Sciatic nerve (tissue), 2 donors: ENCODE data around the gene PRG3. TPM values are rescaled to one million over a fixed set of nuclear protein-coding genes. Genes with fewer than 3 reads are reported as not detected.

Source experiments
- ATAC-seq: fragments of 200-7000 bp; cut with Tn5 transposase; one replicate; pipeline ENCODE4 v1.9.1; 2020; ENCODE audit warnings: mild to moderate bottlenecking, moderate library complexity
- DNase-seq: peaks from one replicate; pipeline ENCODE4 v3.0.0-alpha.2; 2020; ENCODE audit warnings: low spot score
- intact Hi-C: fragments of 100-400 bp; cut with DNase I; formaldehyde crosslinking; loops from one replicate; pipeline ENCODE4 v1.14.2; 2022
- total RNA-seq: library from RNA; stranded (reverse); fragmentation: NEBNext Ultra II Directional; extraction: Animal tissue kit (Norgen Biotek cat#: 25700); gene quantifications from one replicate; pipeline ENCODE4 v1.2.1, GENCODE V29; 2021
- donor health status: DM: no; HTN: no; CAD: no.
- donor health status: DM: no; HTN: no; CAD: no.

Gene PRG3
- total RNA-seq, 1 donor from 2014 or later, result not detected

GRCh38 chr11:57392763-57393105 is 11.8 kb upstream of the PRG3 start:
- ATAC-seq (no peak), DNase-seq (no peak)
- intact Hi-C loops, result no loop called here

DNA sequence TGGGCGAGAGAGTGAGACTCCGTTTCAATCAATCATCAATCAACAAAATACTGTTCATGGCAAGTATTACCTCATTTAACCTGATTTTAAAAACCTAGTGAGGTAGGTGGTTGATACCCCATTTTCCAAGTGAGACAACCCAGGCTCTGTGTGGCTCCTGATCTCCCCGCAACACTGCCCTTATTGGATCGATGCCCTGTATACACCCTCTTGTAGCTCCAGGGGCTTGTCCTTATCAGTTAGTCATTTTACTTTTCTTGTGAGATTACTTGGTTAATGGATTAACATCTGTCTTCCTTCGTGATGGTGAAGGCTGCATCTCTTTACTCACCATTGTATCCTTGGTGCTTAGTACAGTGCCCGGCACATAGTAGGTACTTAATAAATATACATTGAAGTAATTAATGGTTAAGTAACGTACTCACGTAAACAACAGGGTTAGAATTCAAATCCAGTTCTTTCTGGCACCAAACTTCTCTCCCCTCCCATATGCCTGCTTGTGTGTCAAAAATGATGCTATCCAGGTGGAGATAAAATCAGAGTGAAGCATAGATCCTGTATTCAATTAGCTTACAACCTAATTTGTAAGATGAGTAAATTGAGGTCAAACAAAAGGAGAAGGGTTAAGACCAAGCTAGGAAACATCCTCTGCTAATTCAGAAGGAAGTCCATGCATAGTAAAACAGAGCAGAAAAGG is 11.3 kb upstream of the PRG3 start:
- ATAC-seq, result no peak

DNA sequence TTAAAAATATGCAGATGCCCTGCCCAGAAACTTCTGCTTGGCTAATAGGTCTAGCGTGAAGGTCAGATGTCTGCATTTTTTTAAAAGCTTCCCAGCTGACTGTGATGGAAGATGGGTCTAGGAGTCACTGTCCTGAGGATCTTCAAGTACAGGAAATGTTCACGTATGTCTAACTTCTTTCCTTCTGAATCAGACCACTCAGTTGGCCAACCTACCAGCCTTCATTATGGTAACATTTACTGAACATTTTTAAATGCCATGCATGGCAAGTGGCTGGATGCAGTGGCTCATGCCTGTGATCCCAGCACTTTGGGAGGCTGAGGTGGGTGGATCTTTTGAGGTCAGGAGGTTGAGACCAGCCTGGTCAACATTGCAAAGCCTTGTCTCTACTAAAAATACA is 10.6 kb upstream of the PRG3 start:
- intact Hi-C loops, result no loop called here
- no peak for ATAC-seq
- no peak for DNase-seq

More for the DNA sequence above, 11.3 kb upstream of the PRG3 start:
- intact Hi-C loops, result no loop called here
- no peak for DNase-seq

- ATAC-seq, result no peak
- intact Hi-C loops, result no loop called here
- no peak for DNase-seq
These were observed 10.2 kb upstream of the PRG3 start for GRCh38 chr11:57391111-57391510.

- intact Hi-C loops, result no loop called here
- ATAC-seq (no peak), DNase-seq (no peak)
These were observed 9.6 kb upstream of the PRG3 start, which contains the start of gene PRG2 for GRCh38 chr11:57390535-57390934. Gene PRG2, minus strand, starts transcription at chr11:57390650. Its CDS starts 706 bp downstream, at chr11:57389944.

GRCh38 chr11:57387289-57388030 is 6.5 kb upstream of the PRG3 start:
- no peak for DNase-seq
- intact Hi-C loops, result no loop called here
- ATAC-seq, result peak; percentile 67

DNA sequence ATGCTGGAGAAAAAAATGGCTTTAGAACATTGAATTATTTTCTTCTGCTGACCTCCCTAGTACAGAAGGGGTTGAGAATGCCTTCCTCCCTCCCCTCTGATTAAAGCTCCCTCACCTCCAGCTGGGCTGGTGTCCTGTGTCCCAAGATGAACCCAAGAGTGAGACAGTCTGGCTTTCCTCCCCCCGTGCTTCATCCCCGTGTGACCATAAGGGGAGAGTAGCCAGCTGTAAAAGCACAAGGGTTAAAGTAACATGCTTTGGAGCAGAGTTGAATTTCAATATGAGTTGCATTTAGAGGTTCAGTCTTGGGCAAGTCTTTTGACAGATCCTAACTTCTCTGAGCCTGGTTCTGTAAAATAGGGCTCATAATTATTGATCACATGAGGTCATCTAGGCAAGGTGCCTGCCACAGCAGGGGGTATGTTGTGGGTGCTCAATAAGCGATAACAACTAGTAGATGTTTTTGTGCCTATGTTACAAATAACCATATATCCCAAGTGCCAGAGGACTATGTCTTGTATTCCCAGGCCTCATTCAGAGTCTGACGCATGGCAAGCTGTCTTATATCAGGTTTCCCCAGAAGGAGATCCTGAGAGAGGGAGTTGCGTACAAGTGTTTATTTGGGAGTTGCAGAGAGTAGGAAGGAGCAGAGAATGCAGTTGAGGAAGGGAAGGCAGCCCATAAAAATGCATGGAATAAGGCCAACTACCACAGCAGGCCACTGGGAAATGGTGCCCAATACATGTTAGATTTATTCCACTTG is 5.4 kb upstream of the PRG3 start:
- ATAC-seq (no peak), DNase-seq (no peak)
- intact Hi-C loops, result no loop called here

DNA sequence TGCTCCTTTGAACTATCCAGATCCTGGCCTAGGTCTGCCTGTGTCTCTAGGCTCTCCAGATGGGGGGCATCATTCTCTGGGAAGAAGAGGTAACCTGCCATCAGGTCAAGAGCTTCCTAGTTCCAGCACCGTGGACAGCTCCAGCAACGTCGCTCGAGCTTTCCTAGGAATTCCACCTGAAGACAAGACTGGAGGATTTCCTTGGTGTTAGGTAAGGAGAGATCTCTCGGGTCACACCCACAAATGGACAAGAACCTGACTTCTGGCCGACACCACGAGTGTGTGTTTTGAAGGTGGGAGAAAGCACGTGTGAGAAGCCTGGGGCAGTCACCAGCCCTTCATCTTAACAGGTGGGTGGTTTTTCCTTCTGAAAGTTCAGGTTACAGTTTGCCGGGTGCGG is 1.2 kb downstream of the PRG3 start:
- no peak for DNase-seq
- no peak for ATAC-seq
- intact Hi-C loops, result no loop called here

GRCh38 chr11:57378186-57378585 is 2.8 kb downstream of the PRG3 start:
- DNase-seq (no peak), ATAC-seq (no peak)
- intact Hi-C loops, result no loop called here

DNA sequence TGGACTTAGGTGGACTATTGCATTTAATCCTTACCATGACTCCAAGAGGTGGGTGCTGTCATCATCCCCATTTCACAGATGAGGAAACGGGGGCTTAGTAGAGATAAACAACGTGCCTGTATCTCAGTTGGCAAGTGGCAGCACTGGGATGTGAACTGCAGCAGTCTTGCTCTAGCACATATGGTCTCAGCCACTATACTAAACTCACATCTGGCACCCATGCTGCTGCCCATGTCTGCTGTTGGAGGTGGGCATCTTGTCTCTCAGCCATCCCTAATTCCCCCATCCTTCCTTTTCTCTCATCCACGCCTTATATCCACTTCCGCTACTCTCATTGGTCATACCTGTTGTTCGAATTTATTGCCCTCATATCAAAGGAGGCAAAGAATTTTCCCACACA is 3.8 kb downstream of the PRG3 start:
- intact Hi-C loops, result no loop called here
- ATAC-seq (no peak), DNase-seq (no peak)

DNA sequence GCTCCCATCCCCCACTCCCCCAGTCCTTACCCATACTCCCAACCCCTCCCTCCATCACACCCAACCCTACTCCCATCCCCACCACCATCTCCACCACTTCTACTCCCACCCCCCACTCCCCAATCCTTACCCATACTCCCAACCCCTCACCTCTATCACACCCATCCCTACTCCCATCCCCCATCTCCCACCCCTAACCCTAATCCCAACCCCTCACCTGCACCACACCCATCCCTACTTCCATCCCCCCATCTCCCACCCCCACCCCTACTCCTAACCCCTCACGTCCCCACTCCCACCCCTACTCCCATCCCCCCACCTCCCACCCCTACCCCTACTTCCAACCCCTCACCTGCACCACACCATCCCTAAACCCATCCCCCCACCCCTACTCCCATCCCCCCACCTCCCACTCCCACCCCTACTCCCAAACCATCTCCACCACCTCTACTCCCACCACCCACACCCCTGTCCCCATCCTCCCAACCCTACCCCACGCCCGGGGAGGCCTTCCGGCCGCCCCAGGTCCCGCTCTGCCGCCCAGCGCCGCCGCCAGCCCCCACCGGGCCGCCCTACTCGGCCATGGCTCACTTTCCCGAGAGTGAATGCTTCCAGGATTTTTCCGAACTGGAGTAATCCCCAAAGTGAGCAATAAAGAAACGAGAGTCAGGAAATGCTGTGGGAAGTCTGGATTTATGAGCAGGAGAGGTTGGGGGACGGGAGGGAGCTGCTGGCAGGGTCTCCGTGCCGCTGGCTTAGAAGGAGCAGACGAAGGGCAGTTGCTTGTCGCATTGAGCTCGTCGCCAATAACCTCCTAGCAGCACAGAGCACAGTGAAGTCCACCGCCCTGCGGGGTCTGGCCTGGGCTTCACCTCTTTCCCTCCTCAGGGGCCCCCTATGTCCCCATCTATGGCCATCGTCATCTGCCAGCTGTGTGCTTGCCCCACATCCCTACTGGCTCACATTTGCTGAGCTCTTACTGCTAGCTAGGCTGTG is 4.6 kb downstream of the PRG3 start:
- no peak for ATAC-seq
- no peak for DNase-seq
- intact Hi-C loops, result loop anchor here (1.0 kb wide), 1 partner anchor 38 kb away; no protein-coding TSS in a partner anchor

DNA sequence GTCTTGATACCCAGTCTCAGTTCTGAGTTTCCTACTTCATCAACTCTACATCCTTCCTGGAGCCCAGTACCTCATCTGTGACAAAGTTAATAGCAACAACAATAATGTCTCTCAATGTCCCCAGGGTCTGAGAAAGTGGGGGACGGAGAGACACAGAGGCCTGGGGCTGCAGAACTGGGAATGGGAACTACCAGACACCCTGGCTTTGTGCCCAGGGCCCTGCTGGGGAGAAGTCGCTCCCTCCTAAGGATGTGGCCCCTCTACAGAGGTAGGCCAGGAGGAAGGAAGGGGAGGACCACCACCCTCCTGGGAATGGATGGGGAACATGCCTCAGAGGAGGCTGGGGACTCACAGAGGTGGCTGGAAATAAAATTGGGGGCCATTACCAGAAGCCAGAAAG is 5.5 kb downstream of the PRG3 start:
- ATAC-seq, result no peak
- no peak for DNase-seq
- intact Hi-C loops, result no loop called here

DNA sequence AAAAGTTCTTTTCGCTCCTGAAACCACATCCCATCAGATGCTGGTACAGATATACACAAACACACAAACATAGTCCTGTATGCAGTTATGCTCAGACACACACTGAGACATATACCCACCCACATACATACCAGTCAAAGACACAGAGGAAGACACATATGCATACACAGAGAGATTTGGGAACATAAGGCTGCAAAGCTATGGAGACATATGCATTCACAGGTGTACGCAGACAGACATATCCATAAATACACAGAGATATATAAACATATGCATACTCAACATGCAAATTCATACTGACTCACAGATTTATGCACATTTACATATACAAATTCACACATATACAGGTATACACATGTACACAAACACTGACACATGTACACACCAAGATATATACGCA is 6.0 kb downstream of the PRG3 start:
- DNase-seq, result no peak
- no peak for ATAC-seq
- intact Hi-C loops, result no loop called here

GRCh38 chr11:57373146-57373545 is 7.8 kb downstream of the PRG3 start:
- no peak for ATAC-seq
- intact Hi-C loops, result no loop called here
- no peak for DNase-seq

DNA sequence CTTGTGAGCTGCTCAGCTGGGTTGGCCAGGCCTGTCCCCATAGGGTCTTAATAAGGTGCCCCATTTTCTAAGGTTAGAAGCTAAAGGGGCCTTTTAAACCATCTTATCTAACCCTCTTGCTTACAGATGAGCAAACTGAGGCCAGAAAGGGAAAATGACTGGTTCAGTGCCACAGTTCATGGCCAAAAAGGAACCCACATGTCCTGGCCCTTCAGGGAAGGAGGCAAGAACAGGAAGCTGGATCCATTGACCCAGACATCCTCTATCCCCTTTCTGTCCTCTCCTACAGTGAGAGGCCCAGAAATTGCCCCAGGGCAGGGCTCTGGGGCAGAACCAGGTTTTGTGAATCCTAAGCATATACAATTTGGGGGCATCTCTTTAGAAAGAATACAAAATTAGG is 10.0 kb downstream of the PRG3 start:
- no peak for DNase-seq
- intact Hi-C loops, result no loop called here
- no peak for ATAC-seq

- ATAC-seq (no peak), DNase-seq (no peak)
- intact Hi-C loops, result no loop called here
These were observed 10.7 kb downstream of the PRG3 start for GRCh38 chr11:57370251-57370650.

DNA sequence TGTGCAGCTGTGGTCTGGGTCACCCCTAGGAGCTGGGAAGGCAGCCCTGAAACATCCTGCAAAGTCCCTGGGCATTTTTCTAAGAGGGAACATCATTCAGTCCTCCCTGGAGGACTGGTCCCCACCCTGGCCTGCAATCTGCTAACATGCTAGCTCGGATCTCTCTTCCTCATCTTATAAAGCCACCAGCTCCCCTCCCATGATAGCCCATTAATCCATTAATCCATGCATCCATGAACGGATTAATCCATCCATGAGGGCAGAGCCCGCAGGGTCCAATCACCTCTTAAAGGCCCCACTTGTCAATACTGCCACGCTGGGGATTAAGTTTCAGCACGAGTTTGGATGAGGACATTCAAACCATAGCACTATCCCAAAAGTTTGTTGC is 12.1 kb downstream of the PRG3 start:
- DNase-seq (no peak), ATAC-seq (no peak)
- intact Hi-C loops, result no loop called here

GRCh38 chr11:57368106-57368844 is 12.7 kb downstream of the PRG3 start:
- DNase-seq (no peak), ATAC-seq (no peak)
- intact Hi-C loops, result no loop called here
